ENCODE results near the gene BBS4. TPM values are rescaled to one million over a fixed set of nuclear protein-coding genes. Genes with fewer than 3 reads are reported as not detected.

The BBS4 gene
- total RNA-seq, 1 donor from 2014 or later = 17.7 TPM

GRCh38 chr15:72737723-72738122 is 51.7 kb downstream of the BBS4 start:
- Histone ChIP-seq H3K4me2 (ENCODE audit: low read length) (no peak overlapping the region), H4K20me1 (ENCODE audit: insufficient read depth, low read length) (peaks cover 8% of the 10 kb centered on the region), H3K79me2 (ENCODE audit: insufficient read depth, low read length) (no peaks in the 10 kb centered on the region), H3K4me1 (ENCODE audit: insufficient read depth, low read length) (no peaks in the 10 kb centered on the region), H3K9ac (ENCODE audit: low read length) (no peak overlapping the region), H3K9me3 (ENCODE audit: insufficient read depth, low read depth, low read length) (no peaks in the 10 kb centered on the region), H3K27ac (ENCODE audit: low read depth, low read length) (no peak overlapping the region), H2AFZ (ENCODE audit: low read depth, low read length) (no peak overlapping the region), H3K4me3 (ENCODE audit: insufficient read depth, low read depth, low read length) (no peak overlapping the region), H3K27me3 (ENCODE audit: insufficient read depth, low read length) (no peaks in the 10 kb centered on the region), H3K36me3 (ENCODE audit: insufficient read depth, low read length) (peaks cover 14% of the 10 kb centered on the region)
- Mint-ChIP-seq H3K9me3 (ENCODE audit: unreplicated experiment) (no peaks in the 10 kb centered on the region), H3K36me3 (ENCODE audit: low read depth, unreplicated experiment) (peaks cover 35% of the 10 kb centered on the region), H3K4me1 (ENCODE audit: low read depth, unreplicated experiment) (peaks cover 14% of the 10 kb centered on the region), H3K27me3 (ENCODE audit: low read depth, unreplicated experiment) (no peaks in the 10 kb centered on the region), H3K4me3 (ENCODE audit: unreplicated experiment) (no peak overlapping the region), H3K27ac (ENCODE audit: unreplicated experiment) (peak overlapping the region; percentile 10)
- TF ChIP-seq EZH2 (IDR thresholded peaks at IDR 0.05; ENCODE audit: insufficient read depth, low read length) (no peak), CTCF (IDR thresholded peaks at IDR 0.05; ENCODE audit: insufficient read depth, low read depth, low read length) (no peak)
- FAIRE-seq (no peak), DNase-seq (ENCODE audit: low read depth) (no peak)

GRCh38 chr15:72740219-72740618 is 54.2 kb downstream of the BBS4 start:
- H3K4me2 ChIP-seq (ENCODE audit: low read length) = no peak overlapping the region
- no peaks in the 10 kb centered on the region for H3K27me3 ChIP-seq (ENCODE audit: insufficient read depth, low read length)
- no peaks in the 10 kb centered on the region for H3K79me2 ChIP-seq (ENCODE audit: insufficient read depth, low read length)
- H3K9ac ChIP-seq (ENCODE audit: low read length) = no peak overlapping the region
- peaks cover 30% of the 10 kb centered on the region for H3K36me3 Mint-ChIP-seq (ENCODE audit: low read depth, unreplicated experiment)
- no peaks in the 10 kb centered on the region for H3K9me3 Mint-ChIP-seq (ENCODE audit: unreplicated experiment)
- no peak for FAIRE-seq
- no peaks in the 10 kb centered on the region for H3K4me1 ChIP-seq (ENCODE audit: insufficient read depth, low read length)
- H2AFZ ChIP-seq (ENCODE audit: low read depth, low read length) = no peak overlapping the region
- no peaks in the 10 kb centered on the region for H4K20me1 ChIP-seq (ENCODE audit: insufficient read depth, low read length)
- no peak for DNase-seq (ENCODE audit: low read depth)
- H3K4me3 ChIP-seq (ENCODE audit: insufficient read depth, low read depth, low read length) = no peak overlapping the region
- H3K27ac Mint-ChIP-seq (ENCODE audit: unreplicated experiment) = no peak overlapping the region
- H3K27ac ChIP-seq (ENCODE audit: low read depth, low read length) = no peak overlapping the region
- TF ChIP-seq CTCF (IDR thresholded peaks at IDR 0.05; ENCODE audit: insufficient read depth, low read depth, low read length) (no peak), EZH2 (IDR thresholded peaks at IDR 0.05; ENCODE audit: insufficient read depth, low read length) (no peak)
- peaks cover 14% of the 10 kb centered on the region for H3K36me3 ChIP-seq (ENCODE audit: insufficient read depth, low read length)
- H3K4me3 Mint-ChIP-seq (ENCODE audit: unreplicated experiment) = no peak overlapping the region
- peaks cover 14% of the 10 kb centered on the region for H3K4me1 Mint-ChIP-seq (ENCODE audit: low read depth, unreplicated experiment)
- H3K9me3 ChIP-seq (ENCODE audit: insufficient read depth, low read depth, low read length) = no peaks in the 10 kb centered on the region
- H3K27me3 Mint-ChIP-seq (ENCODE audit: low read depth, unreplicated experiment) = no peaks in the 10 kb centered on the region

GRCh38 chr15:72749700-72750099 is 63.7 kb downstream of the BBS4 start:
- no peak for FAIRE-seq
- no peak overlapping the region for H3K4me3 Mint-ChIP-seq (ENCODE audit: unreplicated experiment)
- no peak overlapping the region for H3K27ac ChIP-seq (ENCODE audit: low read depth, low read length)
- H3K4me1 Mint-ChIP-seq (ENCODE audit: low read depth, unreplicated experiment) = no peaks in the 10 kb centered on the region
- H3K9ac ChIP-seq (ENCODE audit: low read length) = no peak overlapping the region
- H4K20me1 ChIP-seq (ENCODE audit: insufficient read depth, low read length) = no peaks in the 10 kb centered on the region
- H2AFZ ChIP-seq (ENCODE audit: low read depth, low read length) = no peak overlapping the region
- H3K27ac Mint-ChIP-seq (ENCODE audit: unreplicated experiment) = no peak overlapping the region
- no peaks in the 10 kb centered on the region for H3K27me3 ChIP-seq (ENCODE audit: insufficient read depth, low read length)
- DNase-seq (ENCODE audit: low read depth) = no peak
- no peak overlapping the region for H3K4me2 ChIP-seq (ENCODE audit: low read length)
- peaks cover 12% of the 10 kb centered on the region for H3K36me3 ChIP-seq (ENCODE audit: insufficient read depth, low read length)
- no peak for TF ChIP-seq EZH2 (IDR thresholded peaks at IDR 0.05; ENCODE audit: insufficient read depth, low read length)
- TF ChIP-seq CTCF (IDR thresholded peaks at IDR 0.05; ENCODE audit: insufficient read depth, low read depth, low read length) = no peak
- H3K9me3 Mint-ChIP-seq (ENCODE audit: unreplicated experiment) = no peaks in the 10 kb centered on the region
- H3K79me2 ChIP-seq (ENCODE audit: insufficient read depth, low read length) = no peaks in the 10 kb centered on the region
- H3K9me3 ChIP-seq (ENCODE audit: insufficient read depth, low read depth, low read length) = no peaks in the 10 kb centered on the region
- no peaks in the 10 kb centered on the region for H3K27me3 Mint-ChIP-seq (ENCODE audit: low read depth, unreplicated experiment)
- H3K36me3 Mint-ChIP-seq (ENCODE audit: low read depth, unreplicated experiment) = peaks cover 29% of the 10 kb centered on the region
- H3K4me3 ChIP-seq (ENCODE audit: insufficient read depth, low read depth, low read length) = no peak overlapping the region
- peaks cover 6% of the 10 kb centered on the region for H3K4me1 ChIP-seq (ENCODE audit: insufficient read depth, low read length)

Measured in astrocyte (in vitro differentiated cells and primary cell).